ENCODE results near the gene TRPM8.

TRPM8 gene

GRCh38 chr2:233999182-233999581 lies 82.0 kb downstream of the TRPM8 start:
- in situ Hi-C loops (cut with HindIII; ENCODE audit: low pct_ligation_motif_present, low sequenced_read_pairs) = no loop called here
- TF ChIP-seq CTCF (IDR thresholded peaks at IDR 0.05; ENCODE audit: low read depth, low read length, missing control alignments) = no peak
- H3K36me3 ChIP-seq (replicated peaks) = no peaks in the 10 kb centered on the region
- no peak overlapping the region for H3K27ac ChIP-seq
- no peak overlapping the region for H3K4me3 ChIP-seq (ENCODE audit: low read depth, low read length)
- no peak for DNase-seq
- H3K27me3 ChIP-seq (replicated peaks) = no peaks in the 10 kb centered on the region

DNA sequence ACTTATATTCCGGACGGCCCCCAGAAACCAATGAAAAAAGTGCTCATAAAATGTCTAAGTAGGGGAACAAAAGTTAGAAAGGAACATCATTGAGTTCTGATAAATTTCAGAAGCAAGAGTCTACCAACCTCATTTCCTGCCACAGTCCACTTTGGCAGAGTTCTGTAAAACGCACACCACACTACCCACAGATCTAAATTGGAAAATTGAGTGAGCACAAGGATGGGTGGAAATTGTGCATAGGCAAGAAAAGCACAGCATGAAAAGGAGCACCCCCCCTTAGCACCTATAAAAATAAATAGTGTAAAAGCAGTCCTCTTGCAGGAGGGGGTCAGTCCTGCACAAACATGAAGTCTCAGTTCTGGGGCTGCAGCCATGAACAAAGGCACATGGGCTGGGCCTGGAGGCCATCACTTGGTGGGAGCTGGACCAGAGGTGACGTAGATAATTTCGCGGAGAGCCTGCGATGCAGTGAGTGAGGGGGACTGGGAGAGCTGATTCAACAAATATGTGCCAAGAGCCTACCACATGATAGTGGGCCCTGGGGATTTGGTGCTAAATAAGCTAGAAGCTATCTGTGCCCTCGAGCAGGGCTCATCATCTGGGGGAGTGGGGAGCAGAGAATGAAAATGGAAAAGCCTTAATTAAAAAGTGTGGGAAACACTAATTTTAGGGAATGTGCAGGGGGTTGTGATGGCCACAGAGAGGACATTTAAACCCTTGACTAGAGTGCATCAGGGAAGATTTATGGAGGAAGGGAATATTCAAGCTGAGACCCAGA lies 84.4 kb downstream of the TRPM8 start:
- no peak for DNase-seq
- Histone ChIP-seq H3K27me3 (replicated peaks) (no peaks in the 10 kb centered on the region), H3K27ac (no peak overlapping the region)

DNA sequence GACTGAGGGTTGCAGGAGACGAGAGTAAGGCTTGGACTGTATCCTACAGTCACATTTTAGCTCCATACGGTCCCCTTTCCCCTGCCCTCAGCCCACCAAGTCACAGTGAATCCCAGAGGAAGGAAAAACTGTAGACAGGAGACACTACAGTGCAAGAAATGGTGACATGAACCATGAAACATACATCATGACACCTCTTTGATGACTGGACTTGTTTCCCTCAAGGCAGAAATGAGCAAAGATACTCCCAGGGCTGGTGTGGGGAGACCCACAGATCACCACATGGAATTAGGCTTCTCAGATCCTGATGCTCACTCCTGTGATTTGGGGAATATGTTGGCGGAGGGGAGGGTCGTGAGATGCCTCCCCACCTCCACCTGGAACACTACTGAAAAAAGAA lies 85.1 kb downstream of the TRPM8 start:
- no peak overlapping the region for H3K27ac ChIP-seq
- no peaks in the 10 kb centered on the region for H3K27me3 ChIP-seq (replicated peaks)
- in situ Hi-C loops (cut with HindIII; ENCODE audit: low pct_ligation_motif_present, low sequenced_read_pairs) = no loop called here
- no peak overlapping the region for H3K4me3 ChIP-seq (ENCODE audit: low read depth, low read length)
- no peak for TF ChIP-seq CTCF (IDR thresholded peaks at IDR 0.05; ENCODE audit: low read depth, low read length, missing control alignments)
- DNase-seq = no peak
- H3K36me3 ChIP-seq (replicated peaks) = no peaks in the 10 kb centered on the region

More for the DNA sequence above, 84.4 kb downstream of the TRPM8 start:
- H3K4me3 ChIP-seq (ENCODE audit: low read depth, low read length) = no peak overlapping the region
- no peaks in the 10 kb centered on the region for H3K36me3 ChIP-seq (replicated peaks)
- no peak for TF ChIP-seq CTCF (IDR thresholded peaks at IDR 0.05; ENCODE audit: low read depth, low read length, missing control alignments)
- in situ Hi-C loops (cut with HindIII; ENCODE audit: low pct_ligation_motif_present, low sequenced_read_pairs) = no loop called here

DNA sequence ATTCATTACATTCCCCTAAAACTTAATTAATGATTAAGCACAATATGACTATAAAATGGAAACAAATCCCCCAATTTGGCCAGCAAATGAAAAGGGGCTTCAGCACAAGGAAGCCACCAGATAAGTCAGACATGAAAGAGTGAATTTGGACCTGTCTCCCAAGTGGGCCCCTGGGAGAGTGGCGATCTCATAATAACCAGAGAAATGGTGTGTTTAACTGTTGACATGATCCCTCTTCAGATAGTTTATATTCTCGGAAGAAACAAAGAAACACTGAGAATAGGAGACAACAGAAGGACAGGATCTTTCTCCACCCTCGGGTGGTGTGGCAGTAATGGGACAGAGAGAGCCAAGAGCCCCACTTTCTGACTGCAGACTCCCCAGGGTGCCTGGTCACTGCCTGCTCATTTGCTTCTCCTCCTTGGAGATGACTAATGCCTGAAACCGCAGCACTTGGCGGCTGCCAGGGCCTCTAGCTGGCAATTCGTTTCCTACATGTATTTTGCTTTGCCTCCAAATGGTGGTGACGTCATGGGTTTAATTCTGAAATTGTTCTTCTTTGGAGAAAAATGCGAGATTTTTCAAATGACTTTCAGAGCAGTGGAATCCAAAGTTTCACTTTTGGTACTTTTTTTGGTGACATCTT lies 86.9 kb downstream of the TRPM8 start:
- peak; percentile 18 for TF ChIP-seq CTCF (IDR thresholded peaks at IDR 0.05; ENCODE audit: low read depth, low read length, missing control alignments)
- in situ Hi-C loops (cut with HindIII; ENCODE audit: low pct_ligation_motif_present, low sequenced_read_pairs) = no loop called here
- H3K27ac ChIP-seq = no peak overlapping the region

DNA sequence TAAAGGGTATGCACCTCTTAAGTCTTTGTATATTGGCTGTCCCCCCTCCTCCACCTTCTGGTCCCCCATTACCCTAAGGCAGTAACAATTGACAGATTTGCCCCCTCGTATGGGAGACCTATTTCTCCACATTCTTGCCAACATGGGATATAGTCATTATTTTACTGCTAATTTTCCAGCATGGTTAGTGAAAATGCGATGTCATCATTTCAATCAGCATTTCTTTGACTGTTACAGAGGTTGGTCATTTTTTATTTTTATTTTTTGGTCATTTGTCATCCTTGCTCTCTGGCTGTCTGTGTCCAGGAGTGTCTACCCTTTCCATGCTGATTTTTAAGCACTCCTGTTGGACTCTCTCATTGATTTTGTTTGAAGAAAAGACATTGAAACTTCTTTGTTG lies 88.0 kb downstream of the TRPM8 start:
- Histone ChIP-seq H3K27me3 (replicated peaks) (no peaks in the 10 kb centered on the region), H3K36me3 (replicated peaks) (no peaks in the 10 kb centered on the region), H3K4me3 (ENCODE audit: low read depth, low read length) (no peak overlapping the region), H3K27ac (no peak overlapping the region)
- in situ Hi-C loops (cut with HindIII; ENCODE audit: low pct_ligation_motif_present, low sequenced_read_pairs) = no loop called here
- no peak for DNase-seq
- no peak for TF ChIP-seq CTCF (IDR thresholded peaks at IDR 0.05; ENCODE audit: low read depth, low read length, missing control alignments)

More for the DNA sequence above, 86.9 kb downstream of the TRPM8 start:
- no peaks in the 10 kb centered on the region for H3K27me3 ChIP-seq (replicated peaks)
- H3K4me3 ChIP-seq (ENCODE audit: low read depth, low read length) = no peak overlapping the region
- peak; percentile 94 for DNase-seq
- H3K36me3 ChIP-seq (replicated peaks) = no peaks in the 10 kb centered on the region
